ENCODE results near the gene MRC2. TPM values are rescaled to one million over a fixed set of nuclear protein-coding genes. Genes with fewer than 3 reads are reported as not detected.

The MRC2 gene
- total RNA-seq, 1 donor from 2014 or later, result 45.9 TPM

GRCh38 chr17:62641153-62641552 lies 13.7 kb downstream of the MRC2 start:
- no peak for DNase-seq (ENCODE audit: low read depth)
- Histone ChIP-seq H3K36me3 (ENCODE audit: control insufficient read depth, insufficient read depth, low read length) (no peaks in the 10 kb centered on the region), H3K4me3 (ENCODE audit: low read depth, low read length) (no peak overlapping the region), H3K27me3 (ENCODE audit: control insufficient read depth, insufficient read depth, low read length) (no peaks in the 10 kb centered on the region)
- no peak for TF ChIP-seq CTCF (IDR thresholded peaks at IDR 0.05; ENCODE audit: insufficient read depth, low read length, poor library complexity, severe bottlenecking)

- Histone ChIP-seq H3K27me3 (ENCODE audit: control insufficient read depth, insufficient read depth, low read length) (no peaks in the 10 kb centered on the region), H3K4me3 (ENCODE audit: low read depth, low read length) (no peak overlapping the region), H3K36me3 (ENCODE audit: control insufficient read depth, insufficient read depth, low read length) (no peaks in the 10 kb centered on the region)
- no peak for TF ChIP-seq CTCF (IDR thresholded peaks at IDR 0.05; ENCODE audit: insufficient read depth, low read length, poor library complexity, severe bottlenecking)
- no peak for DNase-seq (ENCODE audit: low read depth)
Observed at GRCh38 chr17:62641951-62642350, 14.5 kb downstream of the MRC2 start.

DNA sequence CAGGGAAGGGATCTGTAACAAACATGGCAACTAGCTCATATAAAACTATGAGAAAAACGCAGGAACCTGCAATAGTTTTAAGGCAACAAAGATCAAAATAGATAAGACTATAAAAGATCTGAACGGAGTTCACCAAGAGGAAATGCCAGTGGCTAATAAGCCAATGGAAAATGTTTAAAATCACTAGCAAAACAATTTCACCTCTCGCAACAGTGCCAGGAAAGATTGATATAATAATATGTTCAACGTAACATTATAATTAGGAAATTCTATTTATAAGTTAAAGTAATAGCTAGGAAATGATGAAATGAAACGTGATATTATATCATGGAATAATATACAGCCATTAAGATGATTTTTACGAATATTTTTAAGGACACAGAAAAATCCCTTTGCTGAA lies 16.0 kb downstream of the MRC2 start:
- H3K27me3 ChIP-seq (ENCODE audit: control insufficient read depth, insufficient read depth, low read length), result no peaks in the 10 kb centered on the region
- H3K4me3 ChIP-seq (ENCODE audit: low read depth, low read length), result no peak overlapping the region
- DNase-seq (ENCODE audit: low read depth), result no peak
- no peaks in the 10 kb centered on the region for H3K36me3 ChIP-seq (ENCODE audit: control insufficient read depth, insufficient read depth, low read length)
- TF ChIP-seq CTCF (IDR thresholded peaks at IDR 0.05; ENCODE audit: insufficient read depth, low read length, poor library complexity, severe bottlenecking), result no peak

DNA sequence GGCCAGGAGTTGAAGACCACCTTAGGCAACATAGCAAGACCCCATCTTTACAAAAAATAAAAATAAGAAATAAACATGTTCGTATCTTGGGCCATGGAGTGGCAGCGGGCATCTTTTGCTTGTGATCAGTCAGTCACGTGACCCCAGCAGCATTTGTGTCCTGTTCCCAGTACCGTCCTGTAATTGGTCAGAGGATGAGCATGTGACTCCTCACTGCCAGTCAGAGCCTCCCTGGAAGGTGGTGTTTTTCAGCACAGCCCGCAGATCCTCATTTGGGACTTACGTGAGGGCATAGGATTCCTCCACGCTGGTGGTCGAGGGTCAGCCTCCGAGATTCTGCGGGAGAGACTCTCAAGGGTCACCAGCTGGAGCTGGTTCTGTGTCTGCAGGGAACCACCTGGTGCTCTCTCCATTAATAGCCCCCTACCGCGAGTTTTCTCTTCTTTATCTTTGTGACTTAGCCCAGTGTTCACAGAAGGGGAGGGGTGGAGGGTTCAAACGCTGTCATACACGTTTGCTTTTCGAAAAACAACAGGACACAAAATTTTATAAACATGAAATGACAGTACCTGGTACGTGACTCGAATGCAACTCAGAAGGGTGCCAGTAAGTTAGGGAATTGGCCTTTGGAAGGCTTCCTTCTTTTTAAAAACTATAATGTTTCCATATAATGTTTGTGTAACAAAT lies 17.2 kb downstream of the MRC2 start:
- DNase-seq (ENCODE audit: low read depth), result no peak
- Histone ChIP-seq H3K4me3 (ENCODE audit: low read depth, low read length) (no peak overlapping the region), H3K27me3 (ENCODE audit: control insufficient read depth, insufficient read depth, low read length) (no peaks in the 10 kb centered on the region), H3K36me3 (ENCODE audit: control insufficient read depth, insufficient read depth, low read length) (no peaks in the 10 kb centered on the region)
- no peak for TF ChIP-seq CTCF (IDR thresholded peaks at IDR 0.05; ENCODE audit: insufficient read depth, low read length, poor library complexity, severe bottlenecking)

DNA sequence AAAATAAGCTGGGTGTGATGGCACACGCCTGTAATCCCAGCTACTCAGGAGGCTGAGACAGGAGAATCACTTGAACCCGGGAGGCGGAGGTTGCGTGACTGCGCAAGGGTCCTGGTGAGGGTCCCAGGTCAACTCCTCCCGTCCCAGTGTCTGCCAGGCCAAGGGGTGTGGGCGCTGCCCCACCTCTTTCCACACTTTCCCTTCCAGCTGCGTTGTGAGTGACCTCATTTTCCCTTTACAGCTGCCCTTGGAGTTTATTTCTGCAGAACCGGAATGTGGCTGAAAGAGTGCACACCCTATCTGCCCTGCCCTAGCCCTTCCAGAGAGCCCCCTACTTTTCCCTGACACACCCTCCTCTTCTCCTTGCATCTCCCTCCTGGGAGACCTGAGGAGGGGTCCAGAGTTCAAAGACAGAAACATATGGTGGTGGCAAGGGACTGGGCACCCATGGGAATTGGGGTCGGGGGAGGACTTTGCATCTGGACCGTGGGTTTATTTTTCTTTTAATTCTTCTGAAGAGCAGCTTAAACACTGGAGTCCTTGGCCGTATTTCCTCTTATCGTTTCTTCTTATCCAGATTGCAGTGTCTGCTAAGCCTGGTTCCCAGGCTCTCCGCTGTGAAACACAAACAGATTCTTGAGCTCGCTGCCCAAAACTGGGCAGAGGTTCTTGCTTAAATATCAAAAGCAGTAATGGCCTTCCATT lies 20.9 kb downstream of the MRC2 start:
- no peaks in the 10 kb centered on the region for H3K27me3 ChIP-seq (ENCODE audit: control insufficient read depth, insufficient read depth, low read length)
- H3K36me3 ChIP-seq (ENCODE audit: control insufficient read depth, insufficient read depth, low read length), result no peaks in the 10 kb centered on the region
- no peak for TF ChIP-seq CTCF (IDR thresholded peaks at IDR 0.05; ENCODE audit: insufficient read depth, low read length, poor library complexity, severe bottlenecking)
- H3K4me3 ChIP-seq (ENCODE audit: low read depth, low read length), result no peak overlapping the region
- DNase-seq (ENCODE audit: low read depth), result no peak

DNA sequence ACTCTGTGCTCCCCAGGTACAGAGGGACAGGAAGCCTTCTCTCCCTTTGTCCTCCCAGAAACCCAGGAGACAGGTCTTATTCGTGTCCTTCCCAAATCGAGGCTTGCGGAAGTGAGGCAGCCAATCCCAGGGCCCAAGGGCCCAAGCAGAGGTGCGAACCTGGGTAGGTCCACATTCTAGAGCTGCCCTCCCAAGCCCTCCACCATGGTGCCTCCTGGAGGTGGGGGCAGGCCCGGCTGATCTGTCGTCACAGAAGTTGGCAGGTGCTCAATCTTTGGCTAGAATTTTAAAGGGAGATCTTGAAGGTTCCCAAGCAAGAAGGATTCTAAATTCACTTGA lies 21.5 kb downstream of the MRC2 start:
- no peak for TF ChIP-seq CTCF (IDR thresholded peaks at IDR 0.05; ENCODE audit: insufficient read depth, low read length, poor library complexity, severe bottlenecking)
- Histone ChIP-seq H3K4me3 (ENCODE audit: low read depth, low read length) (no peak overlapping the region), H3K36me3 (ENCODE audit: control insufficient read depth, insufficient read depth, low read length) (no peaks in the 10 kb centered on the region), H3K27me3 (ENCODE audit: control insufficient read depth, insufficient read depth, low read length) (no peaks in the 10 kb centered on the region)
- DNase-seq (ENCODE audit: low read depth), result no peak

Measured in kidney epithelial cell (primary cell).